GM21576 (cell line): ENCODE data around the gene PHF5A.
"Not testable (repeated sequence)": the region's sequence is repeated elsewhere in the genome, so short reads cannot be mapped to it uniquely, and the experiment has no call there.

ENCODE experiments used
- ATAC-seq: cut with Tn5 transposase; IDR thresholded peaks from one replicate; pipeline ENCODE4 v1.9.1; 2021; ENCODE audit warnings: mild to moderate bottlenecking, moderate library complexity; ENCODE audit not compliant: unreplicated experiment

The PHF5A gene

GRCh38 chr22:41448189-41448808 lies 20.2 kb downstream of the PHF5A start:
- peak; percentile 42 for ATAC-seq

- ATAC-seq: no peak
These were observed 20.9 kb downstream of the PHF5A start for GRCh38 chr22:41447435-41448188.

GRCh38 chr22:41446639-41447434 lies 21.7 kb downstream of the PHF5A start, which contains the start of gene TOB2:
Gene TOB2, minus strand, starts transcription at chr22:41446801. Its CDS starts 9,456 bp downstream, at chr22:41437345.
- peak; percentile 38 for ATAC-seq

- no peak for ATAC-seq
These were observed 22.4 kb downstream of the PHF5A start for GRCh38 chr22:41446057-41446501.

- no peak for ATAC-seq
These were observed 23.1 kb downstream of the PHF5A start for GRCh38 chr22:41445129-41446056.

- ATAC-seq: peak; percentile 42
These were observed 23.9 kb downstream of the PHF5A start for GRCh38 chr22:41444360-41445128.

- ATAC-seq: no peak
These were observed 26.2 kb downstream of the PHF5A start for GRCh38 chr22:41442240-41442792.

GRCh38 chr22:41440511-41440910 lies 28.0 kb downstream of the PHF5A start:
- not testable (repeated sequence) for ATAC-seq

- no peak for ATAC-seq
These were observed 31.3 kb downstream of the PHF5A start for GRCh38 chr22:41437198-41437597.

GRCh38 chr22:41436322-41437113 lies 32.0 kb downstream of the PHF5A start:
- no peak for ATAC-seq

- ATAC-seq: no peak
These were observed 32.9 kb downstream of the PHF5A start for GRCh38 chr22:41435560-41435959.

GRCh38 chr22:41434361-41435003 lies 34.0 kb downstream of the PHF5A start:
- ATAC-seq: not testable (repeated sequence)

GRCh38 chr22:41433480-41433879 lies 35.0 kb downstream of the PHF5A start:
- not testable (repeated sequence) for ATAC-seq

GRCh38 chr22:41431656-41432055 lies 36.8 kb downstream of the PHF5A start:
- no peak for ATAC-seq

GRCh38 chr22:41429951-41430332 lies 38.5 kb downstream of the PHF5A start:
- ATAC-seq: no peak

- ATAC-seq: no peak
These were observed 39.1 kb downstream of the PHF5A start for GRCh38 chr22:41429232-41429950.

- ATAC-seq: no peak
These were observed 42.7 kb downstream of the PHF5A start for GRCh38 chr22:41425660-41426365.
